Gastroesophageal sphincter (tissue), 4 donors: ENCODE measurements around the gene PTPRN2. TPM values are rescaled to one million over a fixed set of nuclear protein-coding genes. Genes with fewer than 3 reads are reported as not detected.

Experiments used
- ATAC-seq: fragments of 150-250 bp; one replicate; pipeline ENCODE4 v1.9.1; 2016; ENCODE audit warnings: mild to moderate bottlenecking, moderate library complexity
- H3K27ac ChIP-seq, 4 donors: fragments of 200-600 bp; sonication (generic) in 3 of 4; 1 replicate in 3 of 4; 2 replicates in 1 of 4; pipeline ENCODE4 v1.5.1; 2016 to 2019
- H3K27me3 ChIP-seq: fragments of 200-600 bp; sonication (generic); one replicate; pipeline ENCODE4 v1.5.1; 2019
- H3K36me3 ChIP-seq, 2 donors: fragments of 200-600 bp; sonication (generic); one replicate each; pipeline ENCODE4 v1.5.1; 2019; ENCODE audit warnings: control low read depth in 1 of 2
- H3K4me1 ChIP-seq, 3 donors: fragments of 200-600 bp; sonication (generic); 1 replicate in 2 of 3; 2 replicates in 1 of 3; pipeline ENCODE4 v1.5.1; 2016 to 2019; ENCODE audit warnings: control low read depth in 2 of 3
- H3K4me3 ChIP-seq, 2 donors: fragments of 200-600 bp; sonication (generic); one replicate each; pipeline ENCODE4 v1.5.1; 2019; ENCODE audit warnings: mild to moderate bottlenecking in 1 of 2, moderate library complexity in 1 of 2
- H3K9me3 ChIP-seq, 3 donors: fragments of 200-600 bp; sonication (generic); one replicate each; pipeline ENCODE4 v1.5.1; 2017 to 2019; ENCODE audit warnings: control low read depth in 2 of 3
- EP300 ChIP-seq: sonication (generic); formaldehyde crosslinking; IDR thresholded peaks from one replicate; pipeline ENCODE4 v1.6.1; 2017; ENCODE audit warnings: antibody characterized with exemption, mild to moderate bottlenecking
- POLR2A ChIP-seq, 2 donors: fragments of 450-650 bp; IDR thresholded peaks; one replicate each; pipeline ENCODE4 v1.6.1; 2017; ENCODE audit warnings: antibody characterized with exemption in 2 of 2, mild to moderate bottlenecking in 2 of 2, moderate library complexity in 1 of 2
- POLR2AphosphoS5 ChIP-seq: sonication (generic); formaldehyde crosslinking; IDR thresholded peaks from one replicate; pipeline ENCODE4 v1.6.1; 2017; ENCODE audit warnings: antibody characterized with exemption
- WGBS, 2 donors: methylation state at CpG; one replicate each; pipeline ENCODE4 v1.1.5; 2018; ENCODE audit warnings: low coverage in 1 of 2; 5-methylcytosine and 5-hydroxymethylcytosine counted together
- total RNA-seq, 4 donors: library from RNA; depleted of rRNA; stranded (reverse); fragments of >200 nt; gene quantifications; one replicate each; pipeline ENCODE4 v1.1.0, GENCODE V29; 2016
- TF ChIP-seq, protein P1 (sequence below), 4 experiments: fragments of 200-600 bp in 2 of 4; fragments of 450-650 bp in 2 of 4; sonication (generic) in 1 of 4; IDR thresholded peaks; one replicate each; pipeline ENCODE4 v1.5.1; 2017 to 2019; ENCODE audit warnings: antibody characterized with exemption in 4 of 4, mild to moderate bottlenecking in 2 of 4, moderate library complexity in 2 of 4

Gene PTPRN2
- total RNA-seq, 4 donors from 2014 or later: 1.7 to 4.7 (median 3.3) TPM

GRCh38 chr7:157561816-157562410 is 1025.7 kb downstream of the PTPRN2 start:
- TF ChIP-seq EP300: no peak
- TF ChIP-seq POLR2AphosphoS5: no peak
- no peak for TF ChIP-seq POLR2A (IDR thresholded peaks at IDR 0.05)
- TF ChIP-seq, protein P1, sequence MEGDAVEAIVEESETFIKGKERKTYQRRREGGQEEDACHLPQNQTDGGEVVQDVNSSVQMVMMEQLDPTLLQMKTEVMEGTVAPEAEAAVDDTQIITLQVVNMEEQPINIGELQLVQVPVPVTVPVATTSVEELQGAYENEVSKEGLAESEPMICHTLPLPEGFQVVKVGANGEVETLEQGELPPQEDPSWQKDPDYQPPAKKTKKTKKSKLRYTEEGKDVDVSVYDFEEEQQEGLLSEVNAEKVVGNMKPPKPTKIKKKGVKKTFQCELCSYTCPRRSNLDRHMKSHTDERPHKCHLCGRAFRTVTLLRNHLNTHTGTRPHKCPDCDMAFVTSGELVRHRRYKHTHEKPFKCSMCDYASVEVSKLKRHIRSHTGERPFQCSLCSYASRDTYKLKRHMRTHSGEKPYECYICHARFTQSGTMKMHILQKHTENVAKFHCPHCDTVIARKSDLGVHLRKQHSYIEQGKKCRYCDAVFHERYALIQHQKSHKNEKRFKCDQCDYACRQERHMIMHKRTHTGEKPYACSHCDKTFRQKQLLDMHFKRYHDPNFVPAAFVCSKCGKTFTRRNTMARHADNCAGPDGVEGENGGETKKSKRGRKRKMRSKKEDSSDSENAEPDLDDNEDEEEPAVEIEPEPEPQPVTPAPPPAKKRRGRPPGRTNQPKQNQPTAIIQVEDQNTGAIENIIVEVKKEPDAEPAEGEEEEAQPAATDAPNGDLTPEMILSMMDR (IDR thresholded peaks at IDR 0.05): no peak
- Histone ChIP-seq H3K9me3 (no peaks in the 10 kb centered on the region), H3K27me3 (no peaks in the 10 kb centered on the region), H3K4me3 (no peak overlapping the region), H3K36me3 (peaks cover 0 to 2% of the 10 kb centered on the region in 2 donors), H3K4me1 (no peaks in the 10 kb centered on the region), H3K27ac (no peak overlapping the region)
- 82 to 100% methylated on average over 2 to 4 of the region's 13 CpGs for WGBS, 2 donors
- no peak for ATAC-seq

DNA sequence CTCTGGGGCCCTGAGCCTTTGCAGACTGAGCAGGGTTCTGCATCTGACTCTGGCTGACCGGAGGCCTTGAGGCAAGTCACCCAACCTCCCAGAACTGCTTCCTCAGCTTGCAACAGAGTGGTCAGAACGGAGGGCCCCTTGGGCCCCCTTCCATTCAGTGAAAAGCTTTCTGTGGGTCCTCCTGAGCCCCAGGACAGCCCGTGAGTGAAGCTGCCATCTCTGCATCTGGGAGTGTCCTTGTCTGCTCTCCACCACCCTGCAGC is 1026.2 kb downstream of the PTPRN2 start:
- TF ChIP-seq POLR2A (IDR thresholded peaks at IDR 0.05) (no peak), POLR2AphosphoS5 (no peak), EP300 (no peak)
- TF ChIP-seq, protein P1 (IDR thresholded peaks at IDR 0.05): no peak
- no peak overlapping the region for H3K4me3 ChIP-seq
- H3K27me3 ChIP-seq: no peaks in the 10 kb centered on the region
- H3K4me1 ChIP-seq: no peaks in the 10 kb centered on the region
- WGBS, 2 donors: no CpG with 5 or more reads among the region's 3 CpGs
- no peak for ATAC-seq
- no peak overlapping the region for H3K27ac ChIP-seq
- H3K9me3 ChIP-seq: no peaks in the 10 kb centered on the region
- peaks cover 0 to 2% of the 10 kb centered on the region in 2 donors for H3K36me3 ChIP-seq

DNA sequence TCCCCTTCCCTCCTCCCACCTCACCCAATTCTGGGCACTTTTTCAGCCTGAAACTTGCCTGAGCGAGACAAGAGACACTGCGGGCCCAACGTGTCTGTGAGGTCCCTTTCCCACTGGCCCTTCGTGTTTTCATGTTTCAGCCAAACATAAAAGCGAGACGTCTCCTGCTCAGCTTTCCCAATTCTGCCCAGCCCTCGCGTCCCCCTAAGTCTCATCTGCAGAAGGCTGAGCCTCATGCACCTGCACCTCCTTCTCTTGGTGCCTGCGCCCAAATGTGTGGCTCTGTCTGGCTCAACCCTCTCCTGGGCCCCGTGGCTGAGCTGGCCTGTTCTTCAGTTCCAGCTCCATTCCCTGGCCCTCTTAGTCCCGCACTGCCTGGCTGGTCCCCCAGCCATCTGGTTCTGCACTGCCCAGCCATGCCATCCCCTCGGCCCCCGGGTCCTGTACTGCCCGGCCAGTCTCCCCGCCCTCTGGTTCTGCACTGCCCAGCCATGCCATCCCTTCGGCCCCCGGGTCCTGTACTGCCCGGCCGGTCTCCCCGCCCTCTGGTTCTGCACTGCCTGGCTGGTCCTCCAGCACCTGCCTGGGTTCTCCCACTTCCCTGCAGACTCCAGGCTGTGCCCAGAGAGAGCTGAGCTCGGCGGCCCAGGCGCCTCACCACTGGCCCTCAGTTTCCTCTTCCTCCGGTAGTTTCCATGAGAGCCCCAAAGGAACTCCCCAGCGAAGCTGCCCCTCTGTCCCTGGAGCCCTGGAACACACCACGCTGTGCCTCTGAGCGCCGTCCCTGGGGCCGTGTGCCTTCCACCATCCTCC is 1026.7 kb downstream of the PTPRN2 start:
- 86 to 100% methylated on average over 1 to 24 of the region's 29 CpGs for WGBS, 2 donors

DNA sequence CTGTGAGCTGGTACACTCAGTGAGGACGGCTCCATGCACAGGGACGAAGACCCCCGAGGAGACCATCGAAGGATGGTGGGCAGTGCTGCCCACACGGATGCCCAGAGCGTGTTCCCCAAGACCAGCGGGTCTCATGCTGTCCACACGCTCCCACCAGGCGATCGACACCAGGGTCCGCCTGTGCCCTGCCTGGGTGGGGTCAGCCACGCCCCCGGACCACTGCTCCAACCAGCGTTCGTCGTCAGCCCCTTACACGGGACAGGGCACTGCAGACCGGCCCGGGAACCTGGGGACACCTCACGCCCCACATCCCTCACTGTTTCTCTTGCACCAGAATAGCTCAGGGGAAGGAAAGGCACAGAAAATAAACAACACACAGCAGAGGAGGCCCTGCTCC is 1027.4 kb downstream of the PTPRN2 start:
- no peak for ATAC-seq
- no CpG with 5 or more reads among the region's 20 CpGs for WGBS, 2 donors
- H3K36me3 ChIP-seq: peaks cover 0 to 2% of the 10 kb centered on the region in 2 donors
- H3K27ac ChIP-seq: no peak overlapping the region
- TF ChIP-seq POLR2AphosphoS5 (no peak), EP300 (no peak), POLR2A (IDR thresholded peaks at IDR 0.05) (no peak)
- TF ChIP-seq, protein P1 (IDR thresholded peaks at IDR 0.05): no peak
- no peaks in the 10 kb centered on the region for H3K4me1 ChIP-seq
- H3K4me3 ChIP-seq: no peak overlapping the region
- no peaks in the 10 kb centered on the region for H3K27me3 ChIP-seq
- H3K9me3 ChIP-seq: no peaks in the 10 kb centered on the region

More for the DNA sequence above, 1026.7 kb downstream of the PTPRN2 start:
- H3K4me1 ChIP-seq: no peaks in the 10 kb centered on the region
- H3K4me3 ChIP-seq: no peak overlapping the region
- peaks cover 0 to 2% of the 10 kb centered on the region in 2 donors for H3K36me3 ChIP-seq
- TF ChIP-seq EP300: no peak
- TF ChIP-seq POLR2AphosphoS5: no peak
- TF ChIP-seq, protein P1 (IDR thresholded peaks at IDR 0.05): no peak
- no peak for TF ChIP-seq POLR2A (IDR thresholded peaks at IDR 0.05)
- no peaks in the 10 kb centered on the region for H3K27me3 ChIP-seq
- no peaks in the 10 kb centered on the region for H3K9me3 ChIP-seq
- no peak overlapping the region for H3K27ac ChIP-seq
- ATAC-seq: no peak
